ENCODE measurements around the gene ZNF227. TPM values are rescaled to one million over a fixed set of nuclear protein-coding genes. Genes with fewer than 3 reads are reported as not detected.
"Not testable (repeated sequence)": the region's sequence is repeated elsewhere in the genome, so short reads cannot be mapped to it uniquely, and the experiment has no call there.

ZNF227 gene
- total RNA-seq: 10 to 100 TPM; 19.7 to 43.8 (median 29.2) TPM

DNA sequence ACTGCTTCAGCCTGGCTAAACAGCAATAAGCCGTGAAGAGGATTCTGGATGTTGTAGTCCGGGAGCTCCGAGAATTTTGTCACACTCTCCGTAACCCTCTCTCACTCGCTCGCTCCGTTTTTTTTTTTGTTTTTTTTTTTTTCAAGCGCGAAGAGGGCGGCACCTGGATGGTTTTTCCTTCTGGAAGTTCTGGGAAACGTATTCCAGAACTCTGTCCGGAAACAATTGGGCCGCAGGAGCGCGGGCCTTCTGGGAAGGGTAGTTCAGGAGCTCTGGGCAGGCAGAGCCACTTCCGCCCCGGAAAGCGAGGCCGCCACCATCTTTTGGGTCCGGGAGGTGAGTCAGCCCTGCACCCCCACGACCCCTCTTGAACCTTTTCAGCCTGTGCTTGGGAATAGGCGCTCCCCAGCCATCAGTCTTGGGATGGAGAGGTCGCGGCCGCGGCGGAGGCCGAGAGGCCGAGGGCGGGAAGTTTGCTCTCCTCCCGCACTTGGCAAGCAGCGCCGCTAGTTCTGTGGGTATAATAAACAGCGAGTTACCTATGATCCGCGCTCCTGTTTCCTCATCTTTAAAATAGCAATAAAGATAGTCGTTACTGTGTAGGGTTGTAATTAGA, at the start of gene ZNF227:
Gene ZNF227, plus strand, starts transcription at position 283 of the 616 bp plus-strand sequence. CDS start 5,261 bp downstream, outside the sequence.
- peak; percentile 91 to 93 for DNase-seq
- Histone ChIP-seq H3K9me3 (no peaks in the 10 kb centered on the region), H3K27me3 (no peaks in the 10 kb centered on the region), H3K36me3 (no peaks in the 10 kb centered on the region), H3K4me1 (no peaks in the 10 kb centered on the region), H3K27ac (peak within 1 kb of the TSS; percentile 85 to 87), H3K4me3 (peak within 1 kb of the TSS; percentile 74 to 79)
- intact Hi-C loops (cut with DNase I; ENCODE audit: low total_unique reads): no loop called here
- TF ChIP-seq POLR2A (IDR thresholded peaks at IDR 0.05): peak in 1 of 2 donors; percentile 37
- TF ChIP-seq, protein P1, sequence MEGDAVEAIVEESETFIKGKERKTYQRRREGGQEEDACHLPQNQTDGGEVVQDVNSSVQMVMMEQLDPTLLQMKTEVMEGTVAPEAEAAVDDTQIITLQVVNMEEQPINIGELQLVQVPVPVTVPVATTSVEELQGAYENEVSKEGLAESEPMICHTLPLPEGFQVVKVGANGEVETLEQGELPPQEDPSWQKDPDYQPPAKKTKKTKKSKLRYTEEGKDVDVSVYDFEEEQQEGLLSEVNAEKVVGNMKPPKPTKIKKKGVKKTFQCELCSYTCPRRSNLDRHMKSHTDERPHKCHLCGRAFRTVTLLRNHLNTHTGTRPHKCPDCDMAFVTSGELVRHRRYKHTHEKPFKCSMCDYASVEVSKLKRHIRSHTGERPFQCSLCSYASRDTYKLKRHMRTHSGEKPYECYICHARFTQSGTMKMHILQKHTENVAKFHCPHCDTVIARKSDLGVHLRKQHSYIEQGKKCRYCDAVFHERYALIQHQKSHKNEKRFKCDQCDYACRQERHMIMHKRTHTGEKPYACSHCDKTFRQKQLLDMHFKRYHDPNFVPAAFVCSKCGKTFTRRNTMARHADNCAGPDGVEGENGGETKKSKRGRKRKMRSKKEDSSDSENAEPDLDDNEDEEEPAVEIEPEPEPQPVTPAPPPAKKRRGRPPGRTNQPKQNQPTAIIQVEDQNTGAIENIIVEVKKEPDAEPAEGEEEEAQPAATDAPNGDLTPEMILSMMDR (IDR thresholded peaks at IDR 0.05): peak in 1 of 4 experiments; percentile 18

DNA sequence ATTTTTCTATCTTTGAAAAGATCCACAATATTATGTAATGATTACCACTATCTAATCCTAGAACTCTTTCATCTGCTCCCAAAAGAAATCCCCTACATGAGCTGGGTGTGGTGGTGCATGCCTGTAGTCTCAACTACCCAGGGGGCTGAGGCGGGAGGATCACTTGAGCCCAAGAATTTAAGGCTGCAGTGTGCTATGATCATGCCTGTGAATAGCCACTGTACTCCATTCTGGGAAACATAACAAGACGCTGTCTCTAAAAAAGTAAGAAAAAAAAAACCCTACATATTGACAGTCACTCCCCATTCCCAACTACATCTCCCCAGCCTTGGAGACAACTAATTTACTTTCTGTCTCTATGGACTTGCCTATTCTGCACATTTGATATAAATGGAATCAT, 48.5 kb upstream of the ZNF227 start:
- no peaks in the 10 kb centered on the region for H3K4me1 ChIP-seq
- TF ChIP-seq, protein P1 (IDR thresholded peaks at IDR 0.05): no peak
- intact Hi-C loops (cut with DNase I; ENCODE audit: low total_unique reads): no loop called here
- H3K4me3 ChIP-seq: no peak overlapping the region
- H3K27ac ChIP-seq: no peak overlapping the region
- no peak for DNase-seq
- H3K27me3 ChIP-seq: no peaks in the 10 kb centered on the region
- H3K9me3 ChIP-seq: peaks cover 0 to 50% of the 10 kb centered on the region in 2 donors
- no peaks in the 10 kb centered on the region for H3K36me3 ChIP-seq

DNA sequence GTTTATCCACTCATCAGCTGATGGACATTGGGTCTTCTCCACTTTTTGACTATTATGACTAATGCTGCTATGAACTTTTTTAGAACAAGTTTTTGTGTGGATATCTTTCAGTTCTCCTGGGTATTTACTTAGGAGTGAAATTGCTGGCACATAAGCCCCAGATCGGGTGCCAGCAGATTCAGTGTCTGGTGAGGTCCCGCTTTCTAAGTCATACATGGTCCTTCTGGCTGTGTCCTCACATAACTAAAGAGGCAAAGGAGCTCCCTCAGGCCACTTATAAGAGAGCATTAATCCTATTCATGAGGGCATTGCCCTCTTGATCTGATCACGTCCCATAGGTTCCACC, 48.0 kb upstream of the ZNF227 start:
- Histone ChIP-seq H3K4me3 (peak overlapping the region; percentile 78 to 80), H3K9me3 (peaks cover 0 to 44% of the 10 kb centered on the region in 2 donors), H3K4me1 (no peaks in the 10 kb centered on the region), H3K36me3 (no peaks in the 10 kb centered on the region), H3K27ac (peak overlapping the region; percentile 24 to 83), H3K27me3 (no peaks in the 10 kb centered on the region)
- no peak for DNase-seq
- TF ChIP-seq, protein P1 (IDR thresholded peaks at IDR 0.05): no peak
- intact Hi-C loops (cut with DNase I; ENCODE audit: low total_unique reads): no loop called here

DNA sequence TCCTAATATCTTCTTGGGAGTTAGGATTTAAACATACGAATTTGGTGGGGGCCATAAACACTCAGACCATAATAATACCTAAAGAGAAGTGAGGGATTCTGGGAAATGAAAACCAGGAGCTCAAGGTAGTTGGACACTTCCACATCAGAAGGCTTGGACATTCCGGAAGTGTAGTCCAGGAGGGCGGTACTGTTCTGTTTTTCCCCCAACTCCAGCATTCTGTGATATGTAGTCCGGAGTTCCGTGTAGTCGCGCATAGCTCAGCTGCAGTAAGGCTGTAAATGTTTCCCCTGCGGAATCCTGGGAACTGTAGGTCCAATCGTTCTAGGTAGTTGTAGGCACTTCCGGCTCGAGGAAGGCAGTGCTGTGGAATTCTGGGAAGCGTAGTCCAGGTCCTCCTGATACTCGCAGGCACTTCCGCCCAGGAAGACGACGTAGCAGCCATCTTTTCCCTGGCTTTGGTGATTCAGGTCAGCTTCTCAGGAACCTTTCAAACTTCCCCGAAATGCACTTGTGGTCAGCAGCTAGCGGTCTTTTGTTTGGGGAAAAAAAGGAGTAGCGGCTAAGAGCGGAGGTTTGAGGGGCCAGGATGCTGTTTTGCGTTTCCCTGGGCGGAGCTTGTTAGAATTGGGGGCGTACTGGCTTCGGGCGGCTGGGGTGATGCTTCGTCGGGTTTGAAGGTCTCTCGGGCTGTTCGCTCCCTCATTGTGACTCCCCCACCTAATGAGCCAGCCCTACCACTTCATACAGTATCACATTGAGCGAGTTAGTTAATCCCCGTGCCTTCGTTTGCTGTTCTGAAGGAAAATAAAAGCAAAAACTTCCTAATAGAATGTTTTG, 47.4 kb upstream of the ZNF227 start, which contains the start of gene ZNF226:
Gene ZNF226, plus strand, starts transcription at position 428 of the 840 bp plus-strand sequence. CDS start 4,981 bp downstream, outside the sequence.
- intact Hi-C loops (cut with DNase I; ENCODE audit: low total_unique reads): no loop called here
- H3K36me3 ChIP-seq: no peaks in the 10 kb centered on the region
- H3K27ac ChIP-seq: peak within 1 kb of the TSS; percentile 83 to 87
- H3K4me1 ChIP-seq: no peaks in the 10 kb centered on the region
- peak within 1 kb of the TSS; percentile 78 to 80 for H3K4me3 ChIP-seq
- peak; percentile 79 to 91 for DNase-seq
- H3K27me3 ChIP-seq: no peaks in the 10 kb centered on the region
- TF ChIP-seq, protein P1 (IDR thresholded peaks at IDR 0.05): no peak
- TF ChIP-seq POLR2A (IDR thresholded peaks at IDR 0.05): peak in 1 of 2 donors; percentile 65
- H3K9me3 ChIP-seq: peaks cover 0 to 42% of the 10 kb centered on the region in 2 donors

DNA sequence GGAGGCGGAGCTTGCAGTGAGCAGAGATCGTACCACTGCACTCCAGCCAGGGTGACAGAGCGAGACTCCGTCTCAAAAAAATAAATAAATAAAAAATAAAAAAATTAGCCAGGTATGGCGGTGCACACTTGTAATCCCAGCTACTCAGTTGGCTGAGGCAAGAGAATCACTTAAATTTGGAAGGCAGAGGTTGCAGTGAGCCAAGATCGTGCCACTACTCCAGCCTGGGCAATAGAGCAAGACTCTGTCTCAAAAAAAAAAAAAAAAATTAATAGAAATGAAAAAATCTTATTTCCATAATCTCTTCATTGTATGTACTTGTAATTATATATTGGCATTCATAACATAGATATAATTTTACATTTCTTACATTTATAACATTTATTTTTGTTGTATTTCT, 41.7 kb upstream of the ZNF227 start:
- H3K4me1 ChIP-seq; H3K4me3 ChIP-seq; H3K27me3 ChIP-seq; H3K27ac ChIP-seq; H3K36me3 ChIP-seq; DNase-seq; intact Hi-C loops (cut with DNase I; ENCODE audit: low total_unique reads): not testable (repeated sequence)
- H3K9me3 ChIP-seq: peaks cover 0 to 78% of the 10 kb centered on the region in 2 donors

Measured in uterus (tissue), 4 donors.